WTC11 (cell line): ENCODE data around the gene MED12L. TPM values are rescaled to one million over a fixed set of nuclear protein-coding genes. Genes with fewer than 3 reads are reported as not detected.

Experiments used
- ATAC-seq: fragments of 200-7000 bp; cut with Tn5 transposase; 2 replicates; pipeline ENCODE4 v1.10.0; 2021; ENCODE audit warnings: mild to moderate bottlenecking, moderate library complexity
- CTCF ChIA-PET: fragments of 300-600 bp; sonication (Branson Sonifier 250); formaldehyde crosslinking; loops from one replicate; lab custom pipeline; 2021; ENCODE audit warnings: antibody characterized with exemption; lab: Charles Lee
- POLR2A ChIA-PET: fragments of 350-600 bp; sonication (Branson Sonifier 250); formaldehyde crosslinking; loops from one replicate; lab custom pipeline; 2021; ENCODE audit warnings: antibody characterized with exemption; lab: Charles Lee
- DNase-seq: peaks from one replicate; pipeline ENCODE4 v3.0.0; 2021; ENCODE audit warnings: low spot score
- H3K27ac Mint-ChIP-seq: 2 replicates; pipeline ENCODE4 v1.8.0; 2021; ENCODE audit warnings: mixed read lengths
- H3K27me3 Mint-ChIP-seq: 2 replicates; pipeline ENCODE4 v1.8.0; 2021; ENCODE audit warnings: low read depth, mild to moderate bottlenecking, moderate library complexity, mixed read lengths
- H3K36me3 Mint-ChIP-seq: 2 replicates; pipeline ENCODE4 v1.8.0; 2021; ENCODE audit warnings: mixed read lengths
- H3K4me1 Mint-ChIP-seq: 2 replicates; pipeline ENCODE4 v1.8.0; 2022; ENCODE audit warnings: mixed read lengths
- H3K4me3 Mint-ChIP-seq: 2 replicates; pipeline ENCODE4 v1.8.0; 2021; ENCODE audit warnings: mild to moderate bottlenecking, moderate library complexity, mixed read lengths
- H3K9me3 Mint-ChIP-seq: 2 replicates; pipeline ENCODE4 v1.8.0; 2021; ENCODE audit warnings: mixed read lengths
- ESRRA ChIP-seq: sonication (generic); formaldehyde crosslinking; IDR thresholded peaks from 2 replicates; pipeline ENCODE4 v1.8.1; 2022; ENCODE audit warnings: mild to moderate bottlenecking, missing genetic modification reagents, borderline replicate concordance
- ETV6 ChIP-seq: sonication (generic); formaldehyde crosslinking; IDR thresholded peaks from 2 replicates; pipeline ENCODE4 v1.8.1; 2022; ENCODE audit warnings: mild to moderate bottlenecking, missing genetic modification reagents
- HMGA2 ChIP-seq: fragments of 250-450 bp; sonication (Bioruptor Pico); IDR thresholded peaks from 2 replicates; pipeline ENCODE4 v1.4.0; 2021; ENCODE audit warnings: mild to moderate bottlenecking, moderate library complexity
- JAZF1 ChIP-seq: fragments of 250-450 bp; sonication (Bioruptor Pico); IDR thresholded peaks from 2 replicates; pipeline ENCODE4 v1.9.0; 2021; ENCODE audit warnings: moderate library complexity, mild to moderate bottlenecking, inconsistent platforms
- NFATC4 ChIP-seq: fragments of 250-450 bp; sonication (Bioruptor Pico); IDR thresholded peaks from 2 replicates; pipeline ENCODE4 v1.9.0; 2021; ENCODE audit warnings: mild to moderate bottlenecking
- NR2C2 ChIP-seq: sonication (generic); formaldehyde crosslinking; IDR thresholded peaks from 2 replicates; pipeline ENCODE4 v1.8.0; 2022; ENCODE audit warnings: mild to moderate bottlenecking, missing genetic modification reagents
- OVOL2 ChIP-seq: fragments of 250-450 bp; sonication (Bioruptor Pico); IDR thresholded peaks from 2 replicates; pipeline ENCODE4 v1.9.0; 2021; ENCODE audit warnings: mild to moderate bottlenecking, borderline replicate concordance
- SOX15 ChIP-seq: fragments of 250-450 bp; sonication (Bioruptor Pico); IDR thresholded peaks from 2 replicates; pipeline ENCODE4 v1.9.0; 2021; ENCODE audit warnings: mild to moderate bottlenecking
- TEAD1 ChIP-seq: sonication (generic); formaldehyde crosslinking; IDR thresholded peaks from 2 replicates; pipeline ENCODE4 v1.8.0; 2022; ENCODE audit warnings: mild to moderate bottlenecking, missing genetic modification reagents
- TEAD4 ChIP-seq: sonication (generic); formaldehyde crosslinking; IDR thresholded peaks from 2 replicates; pipeline ENCODE4 v1.8.0; 2022; ENCODE audit warnings: mild to moderate bottlenecking, missing genetic modification reagents
- TP53 ChIP-seq: sonication (generic); formaldehyde crosslinking; IDR thresholded peaks from 2 replicates; pipeline ENCODE4 v1.8.1; 2023; ENCODE audit warnings: mild to moderate bottlenecking, missing genetic modification reagents
- ZNF219 ChIP-seq: sonication (generic); formaldehyde crosslinking; IDR thresholded peaks from 2 replicates; pipeline ENCODE4 v1.8.0; 2023; ENCODE audit warnings: missing genetic modification reagents, mild to moderate bottlenecking, borderline replicate concordance
- ZNF263 ChIP-seq: sonication (generic); formaldehyde crosslinking; IDR thresholded peaks from 2 replicates; pipeline ENCODE4 v1.8.1; 2022; ENCODE audit warnings: low read depth, mild to moderate bottlenecking, moderate library complexity, missing genetic modification reagents
- ZNF317 ChIP-seq: sonication (generic); formaldehyde crosslinking; IDR thresholded peaks from 2 replicates; pipeline ENCODE4 v1.8.1; 2023; ENCODE audit warnings: low read depth, mild to moderate bottlenecking, moderate library complexity, missing genetic modification reagents, borderline replicate concordance
- ZNF416 ChIP-seq: fragments of 250-450 bp; sonication (Bioruptor Pico); IDR thresholded peaks from 2 replicates; pipeline ENCODE4 v1.9.0; 2021; ENCODE audit warnings: mild to moderate bottlenecking, inconsistent platforms
- ZNF423 ChIP-seq: fragments of 250-450 bp; sonication (Bioruptor Pico); IDR thresholded peaks from 2 replicates; pipeline ENCODE4 v2.1.2; 2022; ENCODE audit warnings: mild to moderate bottlenecking, moderate library complexity
- total RNA-seq: library from RNA; stranded (reverse); gene quantifications from 3 replicates; pipeline ENCODE4 v1.2.3, GENCODE V29; 2021
- TF ChIP-seq, protein P1 (sequence below): sonication (generic); formaldehyde crosslinking; IDR thresholded peaks from 2 replicates; pipeline ENCODE4 v1.8.1; 2022; ENCODE audit warnings: mild to moderate bottlenecking, moderate library complexity, missing genetic modification reagents
- TF ChIP-seq, protein P2 (sequence below): sonication (generic); formaldehyde crosslinking; IDR thresholded peaks from 2 replicates; pipeline ENCODE4 v1.8.1; 2023; ENCODE audit warnings: mild to moderate bottlenecking, missing genetic modification reagents
- TF ChIP-seq, protein P3 (sequence below): fragments of 250-450 bp; sonication (Bioruptor Pico); IDR thresholded peaks from 2 replicates; pipeline ENCODE4 v2.1.2; 2022; ENCODE audit warnings: mild to moderate bottlenecking, moderate library complexity
- TF ChIP-seq, protein P4 (sequence below): sonication (generic); formaldehyde crosslinking; conservative IDR thresholded peaks from 2 replicates; pipeline ENCODE4 v1.8.1; 2023; ENCODE audit warnings: mild to moderate bottlenecking, low read depth, missing genetic modification reagents, moderate library complexity
- TF ChIP-seq, protein P5 (sequence below): sonication (generic); formaldehyde crosslinking; IDR thresholded peaks from 2 replicates; pipeline ENCODE4 v1.8.1; 2023; ENCODE audit warnings: mild to moderate bottlenecking, missing genetic modification reagents
- TF ChIP-seq, protein P6 (sequence below): sonication (generic); formaldehyde crosslinking; IDR thresholded peaks from 2 replicates; pipeline ENCODE4 v1.8.1; 2022; ENCODE audit warnings: low read depth, mild to moderate bottlenecking, moderate library complexity, missing genetic modification reagents, borderline replicate concordance
- TF ChIP-seq, protein P7 (sequence below): sonication (generic); formaldehyde crosslinking; IDR thresholded peaks from 2 replicates; pipeline ENCODE4 v1.8.1; 2023; ENCODE audit warnings: mild to moderate bottlenecking, missing genetic modification reagents, borderline replicate concordance

Gene MED12L
- total RNA-seq, 1 experiment from 2014 or later, result 27.4 TPM

DNA sequence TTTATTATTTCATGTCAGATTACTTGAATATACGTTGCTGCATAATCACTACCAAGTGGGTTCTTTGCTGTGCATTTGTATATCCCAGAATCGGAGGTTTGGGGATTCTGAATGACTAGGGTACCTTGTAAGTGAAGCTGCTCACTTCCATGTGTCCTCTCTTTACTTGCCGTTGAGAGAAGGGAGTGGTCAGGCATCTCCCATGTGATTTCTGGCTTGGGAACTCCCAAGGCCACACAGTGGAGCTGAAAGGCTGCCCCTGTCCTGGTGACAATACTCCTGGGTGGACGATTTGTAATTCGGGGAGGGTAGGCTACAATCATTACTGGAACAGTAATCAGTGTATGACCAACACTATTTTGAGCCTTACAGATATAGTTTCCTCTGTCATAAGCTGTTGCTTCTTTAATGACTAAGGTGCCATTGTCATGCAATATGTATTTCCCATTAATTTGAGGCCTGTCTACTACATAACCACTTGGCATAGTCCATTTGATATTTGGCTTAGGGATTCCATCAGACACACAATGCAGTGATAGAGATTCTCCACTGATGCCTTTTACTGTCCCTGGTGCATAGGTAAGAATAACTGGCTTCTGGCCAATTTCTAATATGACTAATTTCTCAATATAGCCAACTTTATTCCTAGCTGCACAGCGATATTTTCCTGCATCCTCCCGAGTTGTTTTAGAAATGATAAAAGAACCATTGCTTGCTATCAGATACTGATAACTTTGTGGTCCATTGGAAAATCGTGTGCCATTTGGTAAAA, 351.4 kb downstream of the MED12L start (continued):
- TF ChIP-seq, protein P1, sequence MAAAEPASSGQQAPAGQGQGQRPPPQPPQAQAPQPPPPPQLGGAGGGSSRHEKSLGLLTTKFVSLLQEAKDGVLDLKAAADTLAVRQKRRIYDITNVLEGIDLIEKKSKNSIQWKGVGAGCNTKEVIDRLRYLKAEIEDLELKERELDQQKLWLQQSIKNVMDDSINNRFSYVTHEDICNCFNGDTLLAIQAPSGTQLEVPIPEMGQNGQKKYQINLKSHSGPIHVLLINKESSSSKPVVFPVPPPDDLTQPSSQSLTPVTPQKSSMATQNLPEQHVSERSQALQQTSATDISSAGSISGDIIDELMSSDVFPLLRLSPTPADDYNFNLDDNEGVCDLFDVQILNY, result no peak
- no peak for TF ChIP-seq ETV6 (CRISPR knock-in tag)
- no peak for TF ChIP-seq OVOL2 (CRISPR knock-in tag)
- no peak for TF ChIP-seq ZNF416 (CRISPR knock-in tag)
- no peak for TF ChIP-seq ZNF317 (CRISPR knock-in tag)
- TF ChIP-seq, protein P2, sequence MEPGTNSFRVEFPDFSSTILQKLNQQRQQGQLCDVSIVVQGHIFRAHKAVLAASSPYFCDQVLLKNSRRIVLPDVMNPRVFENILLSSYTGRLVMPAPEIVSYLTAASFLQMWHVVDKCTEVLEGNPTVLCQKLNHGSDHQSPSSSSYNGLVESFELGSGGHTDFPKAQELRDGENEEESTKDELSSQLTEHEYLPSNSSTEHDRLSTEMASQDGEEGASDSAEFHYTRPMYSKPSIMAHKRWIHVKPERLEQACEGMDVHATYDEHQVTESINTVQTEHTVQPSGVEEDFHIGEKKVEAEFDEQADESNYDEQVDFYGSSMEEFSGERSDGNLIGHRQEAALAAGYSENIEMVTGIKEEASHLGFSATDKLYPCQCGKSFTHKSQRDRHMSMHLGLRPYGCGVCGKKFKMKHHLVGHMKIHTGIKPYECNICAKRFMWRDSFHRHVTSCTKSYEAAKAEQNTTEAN, result no peak
- TF ChIP-seq, all 79 proteins: peak for 0

DNA sequence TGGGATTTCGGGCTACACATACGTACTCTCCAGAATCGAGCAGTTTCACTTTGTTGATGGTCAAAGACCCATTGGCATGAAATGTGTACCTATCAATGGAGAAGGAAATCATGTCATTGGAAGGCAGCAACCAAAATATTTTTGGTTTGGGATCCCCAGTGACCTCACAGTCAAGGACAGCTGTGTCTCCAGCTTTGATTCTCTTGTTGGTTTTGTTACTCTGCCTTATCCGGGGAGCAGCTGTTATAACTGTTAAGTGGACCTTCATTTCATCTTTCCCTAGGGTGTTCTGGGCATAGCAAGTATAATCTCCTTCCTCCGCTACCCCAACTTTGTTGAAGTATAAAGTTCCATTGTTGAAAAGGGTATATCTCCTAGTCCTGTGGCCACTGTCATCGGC, 352.4 kb downstream of the MED12L start:
- Mint-ChIP-seq H3K27ac (no peak overlapping the region), H3K27me3 (no peaks in the 10 kb centered on the region), H3K9me3 (no peaks in the 10 kb centered on the region), H3K4me1 (peaks cover 26% of the 10 kb centered on the region), H3K4me3 (no peak overlapping the region), H3K36me3 (no peaks in the 10 kb centered on the region)
- TF ChIP-seq, protein P3, sequence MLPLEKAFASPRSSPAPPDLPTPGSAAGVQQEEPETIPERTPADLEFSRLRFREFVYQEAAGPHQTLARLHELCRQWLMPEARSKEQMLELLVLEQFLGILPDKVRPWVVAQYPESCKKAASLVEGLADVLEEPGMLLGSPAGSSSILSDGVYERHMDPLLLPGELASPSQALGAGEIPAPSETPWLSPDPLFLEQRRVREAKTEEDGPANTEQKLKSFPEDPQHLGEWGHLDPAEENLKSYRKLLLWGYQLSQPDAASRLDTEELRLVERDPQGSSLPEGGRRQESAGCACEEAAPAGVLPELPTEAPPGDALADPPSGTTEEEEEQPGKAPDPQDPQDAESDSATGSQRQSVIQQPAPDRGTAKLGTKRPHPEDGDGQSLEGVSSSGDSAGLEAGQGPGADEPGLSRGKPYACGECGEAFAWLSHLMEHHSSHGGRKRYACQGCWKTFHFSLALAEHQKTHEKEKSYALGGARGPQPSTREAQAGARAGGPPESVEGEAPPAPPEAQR (CRISPR knock-in tag), result no peak
- TF ChIP-seq NR2C2 (CRISPR knock-in tag) (no peak), ETV6 (CRISPR knock-in tag) (no peak), ZNF263 (no peak), SOX15 (CRISPR knock-in tag) (no peak), HMGA2 (CRISPR knock-in tag) (no peak), NFATC4 (CRISPR knock-in tag) (no peak), ZNF219 (CRISPR knock-in tag) (no peak), TEAD1 (CRISPR knock-in tag) (no peak), ESRRA (CRISPR knock-in tag) (no peak), TEAD4 (CRISPR knock-in tag) (no peak), ZNF423 (no peak), JAZF1 (CRISPR knock-in tag) (no peak), TP53 (CRISPR knock-in tag) (no peak)
- TF ChIP-seq, protein P4, sequence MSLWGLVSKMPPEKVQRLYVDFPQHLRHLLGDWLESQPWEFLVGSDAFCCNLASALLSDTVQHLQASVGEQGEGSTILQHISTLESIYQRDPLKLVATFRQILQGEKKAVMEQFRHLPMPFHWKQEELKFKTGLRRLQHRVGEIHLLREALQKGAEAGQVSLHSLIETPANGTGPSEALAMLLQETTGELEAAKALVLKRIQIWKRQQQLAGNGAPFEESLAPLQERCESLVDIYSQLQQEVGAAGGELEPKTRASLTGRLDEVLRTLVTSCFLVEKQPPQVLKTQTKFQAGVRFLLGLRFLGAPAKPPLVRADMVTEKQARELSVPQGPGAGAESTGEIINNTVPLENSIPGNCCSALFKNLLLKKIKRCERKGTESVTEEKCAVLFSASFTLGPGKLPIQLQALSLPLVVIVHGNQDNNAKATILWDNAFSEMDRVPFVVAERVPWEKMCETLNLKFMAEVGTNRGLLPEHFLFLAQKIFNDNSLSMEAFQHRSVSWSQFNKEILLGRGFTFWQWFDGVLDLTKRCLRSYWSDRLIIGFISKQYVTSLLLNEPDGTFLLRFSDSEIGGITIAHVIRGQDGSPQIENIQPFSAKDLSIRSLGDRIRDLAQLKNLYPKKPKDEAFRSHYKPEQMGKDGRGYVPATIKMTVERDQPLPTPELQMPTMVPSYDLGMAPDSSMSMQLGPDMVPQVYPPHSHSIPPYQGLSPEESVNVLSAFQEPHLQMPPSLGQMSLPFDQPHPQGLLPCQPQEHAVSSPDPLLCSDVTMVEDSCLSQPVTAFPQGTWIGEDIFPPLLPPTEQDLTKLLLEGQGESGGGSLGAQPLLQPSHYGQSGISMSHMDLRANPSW, result no peak
- TF ChIP-seq, protein P5, sequence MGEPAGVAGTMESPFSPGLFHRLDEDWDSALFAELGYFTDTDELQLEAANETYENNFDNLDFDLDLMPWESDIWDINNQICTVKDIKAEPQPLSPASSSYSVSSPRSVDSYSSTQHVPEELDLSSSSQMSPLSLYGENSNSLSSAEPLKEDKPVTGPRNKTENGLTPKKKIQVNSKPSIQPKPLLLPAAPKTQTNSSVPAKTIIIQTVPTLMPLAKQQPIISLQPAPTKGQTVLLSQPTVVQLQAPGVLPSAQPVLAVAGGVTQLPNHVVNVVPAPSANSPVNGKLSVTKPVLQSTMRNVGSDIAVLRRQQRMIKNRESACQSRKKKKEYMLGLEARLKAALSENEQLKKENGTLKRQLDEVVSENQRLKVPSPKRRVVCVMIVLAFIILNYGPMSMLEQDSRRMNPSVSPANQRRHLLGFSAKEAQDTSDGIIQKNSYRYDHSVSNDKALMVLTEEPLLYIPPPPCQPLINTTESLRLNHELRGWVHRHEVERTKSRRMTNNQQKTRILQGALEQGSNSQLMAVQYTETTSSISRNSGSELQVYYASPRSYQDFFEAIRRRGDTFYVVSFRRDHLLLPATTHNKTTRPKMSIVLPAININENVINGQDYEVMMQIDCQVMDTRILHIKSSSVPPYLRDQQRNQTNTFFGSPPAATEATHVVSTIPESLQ, result no peak
- TF ChIP-seq, protein P6, sequence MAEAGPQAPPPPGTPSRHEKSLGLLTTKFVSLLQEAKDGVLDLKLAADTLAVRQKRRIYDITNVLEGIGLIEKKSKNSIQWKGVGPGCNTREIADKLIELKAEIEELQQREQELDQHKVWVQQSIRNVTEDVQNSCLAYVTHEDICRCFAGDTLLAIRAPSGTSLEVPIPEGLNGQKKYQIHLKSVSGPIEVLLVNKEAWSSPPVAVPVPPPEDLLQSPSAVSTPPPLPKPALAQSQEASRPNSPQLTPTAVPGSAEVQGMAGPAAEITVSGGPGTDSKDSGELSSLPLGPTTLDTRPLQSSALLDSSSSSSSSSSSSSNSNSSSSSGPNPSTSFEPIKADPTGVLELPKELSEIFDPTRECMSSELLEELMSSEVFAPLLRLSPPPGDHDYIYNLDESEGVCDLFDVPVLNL, result no peak
- TF ChIP-seq, protein P7, sequence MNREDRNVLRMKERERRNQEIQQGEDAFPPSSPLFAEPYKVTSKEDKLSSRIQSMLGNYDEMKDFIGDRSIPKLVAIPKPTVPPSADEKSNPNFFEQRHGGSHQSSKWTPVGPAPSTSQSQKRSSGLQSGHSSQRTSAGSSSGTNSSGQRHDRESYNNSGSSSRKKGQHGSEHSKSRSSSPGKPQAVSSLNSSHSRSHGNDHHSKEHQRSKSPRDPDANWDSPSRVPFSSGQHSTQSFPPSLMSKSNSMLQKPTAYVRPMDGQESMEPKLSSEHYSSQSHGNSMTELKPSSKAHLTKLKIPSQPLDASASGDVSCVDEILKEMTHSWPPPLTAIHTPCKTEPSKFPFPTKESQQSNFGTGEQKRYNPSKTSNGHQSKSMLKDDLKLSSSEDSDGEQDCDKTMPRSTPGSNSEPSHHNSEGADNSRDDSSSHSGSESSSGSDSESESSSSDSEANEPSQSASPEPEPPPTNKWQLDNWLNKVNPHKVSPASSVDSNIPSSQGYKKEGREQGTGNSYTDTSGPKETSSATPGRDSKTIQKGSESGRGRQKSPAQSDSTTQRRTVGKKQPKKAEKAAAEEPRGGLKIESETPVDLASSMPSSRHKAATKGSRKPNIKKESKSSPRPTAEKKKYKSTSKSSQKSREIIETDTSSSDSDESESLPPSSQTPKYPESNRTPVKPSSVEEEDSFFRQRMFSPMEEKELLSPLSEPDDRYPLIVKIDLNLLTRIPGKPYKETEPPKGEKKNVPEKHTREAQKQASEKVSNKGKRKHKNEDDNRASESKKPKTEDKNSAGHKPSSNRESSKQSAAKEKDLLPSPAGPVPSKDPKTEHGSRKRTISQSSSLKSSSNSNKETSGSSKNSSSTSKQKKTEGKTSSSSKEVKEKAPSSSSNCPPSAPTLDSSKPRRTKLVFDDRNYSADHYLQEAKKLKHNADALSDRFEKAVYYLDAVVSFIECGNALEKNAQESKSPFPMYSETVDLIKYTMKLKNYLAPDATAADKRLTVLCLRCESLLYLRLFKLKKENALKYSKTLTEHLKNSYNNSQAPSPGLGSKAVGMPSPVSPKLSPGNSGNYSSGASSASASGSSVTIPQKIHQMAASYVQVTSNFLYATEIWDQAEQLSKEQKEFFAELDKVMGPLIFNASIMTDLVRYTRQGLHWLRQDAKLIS, result no peak
- no peak for ATAC-seq
- DNase-seq, result no peak
- POLR2A ChIA-PET, result no interaction called here
- CTCF ChIA-PET, result interaction anchor here (4.1 kb wide), 1 partner anchor 400 kb away, joined by 46 read pairs; no protein-coding TSS in a partner anchor
